ENCODE measurements around the gene TOMM20. TPM values are rescaled to one million over a fixed set of nuclear protein-coding genes. Genes with fewer than 3 reads are reported as not detected.

TOMM20 gene
- total and polyA plus RNA-seq, 2 of the 8 experiments (the other 6 are each of a cell fraction or from before 2014, with no cell fraction given), result 71.4 to 168 TPM

DNA sequence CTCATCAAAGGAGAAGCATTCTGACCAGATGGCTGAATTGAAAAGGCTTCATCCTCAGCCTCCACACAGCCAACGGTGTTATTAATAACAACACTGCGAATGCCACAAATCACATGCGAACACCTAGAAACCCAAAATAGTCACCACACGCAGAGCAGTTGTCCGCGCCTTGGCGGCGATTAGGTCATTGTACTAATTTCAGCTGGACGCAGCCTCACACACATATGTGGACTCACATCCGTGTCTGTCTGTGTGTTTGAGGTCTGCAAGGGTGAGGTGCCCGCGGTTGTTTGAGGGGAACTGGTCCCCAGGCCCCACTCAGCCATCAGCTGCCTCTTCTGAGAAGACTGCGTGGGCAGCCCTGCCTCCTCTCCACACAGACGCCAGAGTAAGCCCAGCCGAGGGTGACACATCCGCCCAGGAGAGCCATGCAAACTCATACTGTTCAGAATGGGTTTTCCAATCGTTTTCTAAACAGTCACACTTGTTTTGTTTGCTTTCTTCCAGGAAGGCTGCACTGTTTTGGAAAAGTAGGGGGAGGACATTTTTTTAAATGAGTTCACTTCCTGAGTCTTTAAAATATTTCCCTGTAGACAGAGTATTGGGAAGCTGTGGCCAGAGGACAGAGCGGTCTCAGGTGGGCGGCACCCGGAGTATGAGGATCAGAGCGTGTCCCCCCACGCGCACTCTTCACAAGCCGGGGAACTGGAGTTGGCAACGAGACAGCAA is 53.4 kb downstream of the TOMM20 start (continued):
- TF ChIP-seq POLR2AphosphoS5 (IDR thresholded peaks at IDR 0.05; ENCODE audit: low read depth, low read length), result no peak
- no peak for TF ChIP-seq CBX8 (IDR thresholded peaks at IDR 0.05; ENCODE audit: borderline replicate concordance, low read depth, low read length)
- no peak for TF ChIP-seq CTBP2 (IDR thresholded peaks at IDR 0.05; ENCODE audit: borderline replicate concordance, insufficient read depth, insufficient read length, low read length)
- no peak for TF ChIP-seq YY1 (IDR thresholded peaks at IDR 0.05; ENCODE audit: low read depth, low read length)
- TF ChIP-seq, protein P1, sequence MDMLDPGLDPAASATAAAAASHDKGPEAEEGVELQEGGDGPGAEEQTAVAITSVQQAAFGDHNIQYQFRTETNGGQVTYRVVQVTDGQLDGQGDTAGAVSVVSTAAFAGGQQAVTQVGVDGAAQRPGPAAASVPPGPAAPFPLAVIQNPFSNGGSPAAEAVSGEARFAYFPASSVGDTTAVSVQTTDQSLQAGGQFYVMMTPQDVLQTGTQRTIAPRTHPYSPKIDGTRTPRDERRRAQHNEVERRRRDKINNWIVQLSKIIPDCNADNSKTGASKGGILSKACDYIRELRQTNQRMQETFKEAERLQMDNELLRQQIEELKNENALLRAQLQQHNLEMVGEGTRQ (IDR thresholded peaks at IDR 0.05; ENCODE audit: low read length), result no peak
- no peak for TF ChIP-seq CEBPB (IDR thresholded peaks at IDR 0.05; ENCODE audit: low read depth, low read length)

Measured in H1 (cell line).